HepG2 (cell line): Measurements from ENCODE around the gene CALN1. TPM values are rescaled to one million over a fixed set of nuclear protein-coding genes. Genes with fewer than 3 reads are reported as not detected.
A peak's percentile ranks its signal among the peaks of the same experiment; 100 is the strongest.

Experiments
- ATAC-seq: fragments of 200-7000 bp; cut with Tn5 transposase; 3 replicates; pipeline ENCODE4 v1.9.1; 2020; ENCODE audit warnings: mild to moderate bottlenecking, moderate library complexity
- BruUV-seq: library from RNA; stranded (reverse); fragments of 400-500 nt; replicated peaks from 2 replicates; lab custom pipeline; 2021; lab: Mats Ljungman, UMichigan
- CTCF ChIA-PET: fragments of 300-600 bp; formaldehyde crosslinking; extraction: SDS; loops from one replicate; lab custom pipeline; 2021; ENCODE audit warnings: low total read pairs, inconsistent platforms, low intra/inter-chr PET ratio; lab: Yijun Ruan, JAX
- POLR2A ChIA-PET: fragments of 350-600 bp; sonication (Branson Sonifier 250); formaldehyde crosslinking; loops from one replicate; lab custom pipeline; 2020; ENCODE audit warnings: antibody characterized with exemption, inconsistent platforms; lab: Yijun Ruan, JAX
- DNase-seq: peaks from one replicate; pipeline ENCODE4 v3.0.0-alpha.2; 2015; ENCODE audit warnings: low spot score
- FAIRE-seq: peaks from 3 replicates; lab custom pipeline; 2011; peaks lifted over from hg19 to GRCh38; lab: Jason Lieb, UNC
- H2AFZ ChIP-seq: one replicate; pipeline ENCODE4 v1.6.1; 2011; ENCODE audit warnings: low read length, inconsistent platforms
- H3K27ac ChIP-seq: fragments of 300-600 bp; 3 replicates; pipeline ENCODE4 v1.8.0; 2011; ENCODE audit warnings: mixed run types, mild to moderate bottlenecking, mixed read lengths, low read length, inconsistent platforms; ENCODE audit not compliant: insufficient read depth; ENCODE audit errors: extremely low read length
- H3K27me3 ChIP-seq, 2 experiments: fragments of 200-600 bp in 1 of 2; 2 replicates in 1 of 2; 3 replicates in 1 of 2; pipeline versions ENCODE4 v1.6.0 to v1.8.0; 2011; ENCODE audit warnings: low read length in 2 of 2, mild to moderate bottlenecking in 2 of 2, moderate library complexity in 2 of 2, inconsistent platforms in 1 of 2; ENCODE audit not compliant: insufficient read depth in 2 of 2, control insufficient read depth in 1 of 2
- H3K36me3 ChIP-seq, 2 experiments: fragments of 200-600 bp in 1 of 2; replicated peaks in 1 of 2; 2 replicates in 1 of 2; 3 replicates in 1 of 2; pipeline versions ENCODE4 v1.5.1 to v1.8.0; 2011; ENCODE audit warnings: low read length in 2 of 2, inconsistent platforms in 1 of 2; ENCODE audit not compliant: insufficient read depth in 2 of 2, control insufficient read depth in 1 of 2
- H3K4me1 ChIP-seq: 2 replicates; pipeline ENCODE4 v1.5.1; 2012; ENCODE audit warnings: low read length, inconsistent platforms; ENCODE audit not compliant: insufficient read depth
- H3K4me2 ChIP-seq: 2 replicates; pipeline ENCODE4 v1.6.0; 2011; ENCODE audit warnings: low read depth, low read length, inconsistent platforms
- H3K4me3 ChIP-seq, 3 experiments: fragments of 200-600 bp in 1 of 3; sonication (generic), shearing (Covaris generic) in 1 of 3; replicated peaks in 1 of 3; 2 replicates each; pipeline ENCODE4 v1.5.1; 2011 to 2016; ENCODE audit warnings: low read length in 3 of 3, inconsistent platforms in 2 of 3, low read depth in 2 of 3, mild to moderate bottlenecking in 2 of 3, control low read depth in 1 of 3, mixed read lengths in 1 of 3; ENCODE audit not compliant: insufficient read depth in 1 of 3
- H3K79me2 ChIP-seq: one replicate; pipeline ENCODE4 v1.6.1; 2011; ENCODE audit warnings: low read length, inconsistent platforms; ENCODE audit not compliant: insufficient read depth
- H3K9ac ChIP-seq: 2 replicates; pipeline ENCODE4 v1.6.0; 2011; ENCODE audit warnings: mild to moderate bottlenecking, low read depth, low read length, inconsistent platforms; ENCODE audit not compliant: insufficient read depth
- H3K9me3 ChIP-seq: 2 replicates; pipeline ENCODE4 v1.5.1; 2012; ENCODE audit warnings: mild to moderate bottlenecking, low read length
- H4K20me1 ChIP-seq: 2 replicates; pipeline ENCODE4 v1.6.0; 2011; ENCODE audit warnings: inconsistent platforms, mild to moderate bottlenecking, low read length, moderate library complexity; ENCODE audit not compliant: insufficient read depth
- KLF15 ChIP-seq: sonication (generic); formaldehyde crosslinking; IDR thresholded peaks from 2 replicates; pipeline ENCODE4 v1.8.1; 2023; ENCODE audit warnings: borderline replicate concordance, mild to moderate bottlenecking, inconsistent platforms, missing genetic modification reagents, mixed read lengths
- MNT ChIP-seq: fragments of 450-650 bp; IDR thresholded peaks from 2 replicates; pipeline ENCODE4 v1.6.1; 2016
- NFKBIZ ChIP-seq: IDR thresholded peaks from 2 replicates; pipeline ENCODE4 v1.6.1; 2018; ENCODE audit warnings: missing genetic modification reagents, missing compliant biosample characterization
- ZFP91 ChIP-seq: sonication (generic); formaldehyde crosslinking; IDR thresholded peaks from 2 replicates; pipeline ENCODE4 v1.9.0; 2022; ENCODE audit warnings: missing genetic modification reagents, mild to moderate bottlenecking, borderline replicate concordance
- ZNF615 ChIP-seq: sonication (generic); formaldehyde crosslinking; IDR thresholded peaks from 2 replicates; pipeline ENCODE4 v1.5.0; 2020; ENCODE audit warnings: mild to moderate bottlenecking, missing genetic modification reagents, borderline replicate concordance
- ZNF619 ChIP-seq: sonication (generic); formaldehyde crosslinking; IDR thresholded peaks from 2 replicates; pipeline ENCODE4 v1.4.0; 2020; ENCODE audit warnings: mild to moderate bottlenecking, missing genetic modification reagents
- WGBS: methylation state at CpG from one replicate; pipeline ENCODE4 v1.1.6; 2017; ENCODE audit warnings: low lambda C conversion rate; 5-methylcytosine and 5-hydroxymethylcytosine counted together
- in situ Hi-C: cut with HindIII; loops from 2 replicates; pipeline ENCODE4 v1.10.0; 2017; ENCODE audit warnings: low pct_unique_long_range_greater_than_20kb; ENCODE audit not compliant: extremely low pct_ligation_motif_present
- intact Hi-C: fragments of 100-400 bp; cut with micrococcal nuclease; formaldehyde crosslinking; loops from one replicate; pipeline ENCODE4 v1.10.0; 2022; ENCODE audit not compliant: unreplicated experiment
- polyA plus RNA-seq, 8 experiments: library from polyadenylated mRNA; depleted of rRNA in 3 of 8; stranded (reverse) in 7 of 8; unstranded in 1 of 8; fragments of >200 nt; fragmentation: Illumina TruSeq in 4 of 8; extraction: Trizol in 4 of 8; gene quantifications; 2 replicates each; pipeline versions ENCODE4 v1.2.1 to v1.2.3, GENCODE V29; 2011 to 2016; ENCODE audit warnings: low read depth in 4 of 8, missing spikeins in 1 of 8, mixed read lengths in 1 of 8; ENCODE audit not compliant: insufficient read depth in 1 of 8
- total RNA-seq, 5 experiments: library from RNA; depleted of rRNA; stranded (reverse); fragments of >200 nt; fragmentation: Illumina TruSeq; extraction: Trizol; gene quantifications; 2 replicates each; pipeline ENCODE4 v1.2.3, GENCODE V29; 2016; ENCODE audit warnings: low read depth in 1 of 5

Gene CALN1
- total and polyA plus RNA-seq, 2 of the 13 experiments (the other 11 are each of a cell fraction or from before 2014, with no cell fraction given) = not detected

- ATAC-seq (no peak), DNase-seq (no peak), FAIRE-seq (no peak)
- POLR2A ChIA-PET = no interaction called here
- TF ChIP-seq MNT (peak; percentile 92), KLF15 (CRISPR knock-in tag) (no peak)
- BruUV-seq = no TSS peak
- intact Hi-C loops = no loop called here
- H4K20me1 ChIP-seq = no peaks in the 10 kb centered on the region
- H3K4me1 ChIP-seq = peaks cover 18% of the 10 kb centered on the region
- H2AFZ ChIP-seq = no peak overlapping the region
- no peak overlapping the region for H3K27ac ChIP-seq
- no peak overlapping the region for H3K4me2 ChIP-seq
- WGBS = 48% methylated on average over 10 of the region's 17 CpGs
- no peaks in the 10 kb centered on the region for H3K79me2 ChIP-seq
- CTCF ChIA-PET = no interaction called here
- peaks cover under 1% of the 10 kb centered on the region; the same call in 1 of the 2 replicates for H3K9me3 ChIP-seq
- H3K36me3 ChIP-seq = no peaks in the 10 kb centered on the region
- H3K27me3 ChIP-seq = peaks cover 8 to 39% of the 10 kb centered on the region in 2 experiments
- no peak overlapping the region for H3K4me3 ChIP-seq
- H3K9ac ChIP-seq = no peak overlapping the region
- in situ Hi-C loops = no loop called here
Observed at GRCh38 chr7:72447465-72448204, 35.5 kb upstream of the CALN1 start.

GRCh38 chr7:72446591-72447462 lies 34.7 kb upstream of the CALN1 start:
- no TSS peak for BruUV-seq
- DNase-seq = no peak
- Histone ChIP-seq H3K4me3 (no peak overlapping the region), H3K4me2 (no peak overlapping the region), H3K4me1 (peaks cover 18% of the 10 kb centered on the region), H3K79me2 (no peaks in the 10 kb centered on the region), H2AFZ (no peak overlapping the region), H3K27me3 (peaks cover 8 to 39% of the 10 kb centered on the region in 2 experiments), H3K36me3 (no peaks in the 10 kb centered on the region), H3K9me3 (no peaks in the 10 kb centered on the region), H4K20me1 (no peaks in the 10 kb centered on the region), H3K27ac (no peak overlapping the region), H3K9ac (no peak overlapping the region)
- TF ChIP-seq NFKBIZ (CRISPR knock-in tag) = no peak
- peak; percentile 49; the same call in 1 of the 2 replicates for TF ChIP-seq ZFP91 (CRISPR knock-in tag)
- TF ChIP-seq ZNF615 (CRISPR knock-in tag) = no peak
- no peak for TF ChIP-seq ZNF619
- no peak for ATAC-seq
- ChIA-PET CTCF (no interaction called here), POLR2A (no interaction called here)
- no peak for FAIRE-seq
- intact Hi-C loops (no loop called here), in situ Hi-C loops (no loop called here)
- WGBS = 26% methylated on average over 18 of the region's 20 CpGs
